RCC 7860 (cell line): Measurements from ENCODE around the gene RPF1.
A peak's percentile ranks its signal among the peaks of the same experiment; 100 is the strongest.
"Not testable (repeated sequence)": the region's sequence is repeated elsewhere in the genome, so short reads cannot be mapped to it uniquely, and the experiment has no call there.

ENCODE experiments used
- DNase-seq: peaks from one replicate; pipeline ENCODE4 v3.0.0-alpha.2; 2015; ENCODE audit warnings: low spot score
- FAIRE-seq: peaks from 2 replicates; lab custom pipeline; 2012; peaks lifted over from hg19 to GRCh38; lab: Jason Lieb, UNC

Gene RPF1

DNA sequence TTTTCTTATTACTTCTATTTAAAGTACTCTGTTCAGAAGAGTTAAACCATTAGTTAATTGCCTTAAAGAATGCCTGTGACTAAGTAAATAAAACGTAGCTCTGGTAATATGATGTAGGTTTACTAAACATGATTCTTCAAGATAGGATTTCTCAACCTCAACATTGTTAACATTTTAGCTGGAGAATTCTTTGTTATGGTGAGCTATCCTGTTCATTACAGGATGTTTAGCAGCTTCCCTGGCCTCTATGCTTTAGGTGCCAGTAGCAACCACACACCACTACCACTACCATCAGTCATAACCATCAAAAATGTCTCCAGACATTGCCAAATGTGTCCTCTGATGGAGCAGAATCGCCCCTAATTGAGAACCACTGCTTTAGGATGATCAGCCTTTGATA is 10.7 kb downstream of the RPF1 start:
- DNase-seq (no peak), FAIRE-seq (no peak)

DNA sequence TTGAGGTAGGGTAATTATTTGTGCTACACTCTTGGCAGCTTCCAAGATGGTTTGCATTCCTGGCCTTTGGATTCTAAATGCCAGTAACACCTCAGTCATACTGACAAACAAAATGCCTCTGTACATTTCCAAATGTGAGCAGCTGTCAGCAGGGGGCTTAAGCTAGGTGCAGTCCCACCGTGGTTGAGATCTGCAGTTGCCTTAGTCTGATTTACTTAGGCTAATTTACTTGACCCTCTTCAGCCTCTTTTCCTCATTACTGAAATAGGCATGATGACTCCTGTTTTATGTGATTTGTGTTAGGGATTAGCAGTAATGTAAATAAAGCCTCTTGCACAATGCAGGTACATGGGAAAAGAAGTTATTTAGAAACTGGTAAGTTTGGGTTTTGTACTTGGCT is 13.7 kb downstream of the RPF1 start:
- DNase-seq (no peak), FAIRE-seq (no peak)

DNA sequence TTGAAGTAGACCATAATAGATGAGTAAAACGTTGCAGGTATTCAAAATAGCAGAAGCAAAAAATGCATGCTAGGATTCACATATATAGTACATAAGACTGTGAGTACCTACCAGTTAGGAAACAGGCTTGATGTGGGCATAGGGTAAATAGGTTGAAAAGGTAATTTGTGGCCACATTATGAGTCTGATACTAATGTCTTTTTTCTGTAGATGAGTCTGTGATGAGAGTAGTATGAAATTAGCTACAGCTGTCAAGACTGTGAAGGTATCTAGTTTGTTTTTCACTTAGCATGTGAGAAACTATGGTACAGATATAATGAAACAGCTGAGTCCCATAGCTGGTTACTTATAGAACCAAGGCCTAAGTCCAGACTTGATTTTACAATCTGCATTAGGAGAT is 14.7 kb downstream of the RPF1 start:
- FAIRE-seq: no peak
- no peak for DNase-seq

DNA sequence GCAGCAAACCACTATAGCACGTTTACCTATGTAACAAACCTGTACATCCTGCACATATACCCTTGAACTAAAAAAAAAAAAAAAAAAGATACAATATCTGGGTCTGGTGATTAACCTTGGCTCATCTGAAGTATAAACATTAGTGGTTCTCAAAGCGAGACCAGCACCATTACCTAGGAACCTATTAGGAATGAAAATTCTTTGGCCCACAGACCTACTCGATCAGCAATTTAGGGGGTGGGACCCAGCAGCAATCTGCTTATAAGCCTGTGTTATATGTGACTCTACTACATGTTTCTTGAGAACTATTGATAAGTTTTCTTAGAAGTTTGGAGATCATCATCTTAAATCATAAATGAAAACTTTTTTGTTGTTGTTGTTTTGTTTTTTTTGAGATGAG is 17.4 kb downstream of the RPF1 start:
- DNase-seq: no peak
- no peak for FAIRE-seq

DNA sequence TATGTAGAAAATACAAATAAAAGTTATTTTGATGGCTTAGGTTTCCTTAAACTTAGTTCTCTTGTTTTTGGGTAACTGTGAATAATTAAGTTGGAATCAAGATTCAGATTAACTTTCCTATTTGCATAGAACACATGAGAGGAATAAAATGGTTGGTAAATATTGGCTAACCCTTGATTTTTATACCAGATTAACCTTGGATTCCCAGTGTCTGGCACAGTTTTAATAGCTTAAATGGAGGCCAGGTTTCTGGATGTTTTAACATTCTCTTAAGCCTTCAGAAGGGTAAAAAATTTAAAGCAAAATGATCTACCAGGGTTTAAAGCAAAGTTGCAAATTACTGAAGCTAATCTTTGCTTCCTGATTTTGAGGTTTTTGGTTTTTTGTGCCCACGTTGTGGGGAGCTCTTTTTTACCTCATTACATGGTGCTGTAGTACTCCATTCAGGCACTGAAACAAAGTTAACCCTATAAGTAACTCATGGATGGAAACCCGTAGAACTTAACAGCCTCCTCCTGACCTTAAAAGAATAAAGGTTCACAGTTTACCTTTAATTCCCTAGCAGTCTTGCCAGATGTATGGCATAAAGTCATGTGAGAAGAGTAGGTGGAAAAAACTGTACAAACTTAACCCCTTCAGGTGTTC is 18.7 kb downstream of the RPF1 start:
- FAIRE-seq (no peak), DNase-seq (no peak)

DNA sequence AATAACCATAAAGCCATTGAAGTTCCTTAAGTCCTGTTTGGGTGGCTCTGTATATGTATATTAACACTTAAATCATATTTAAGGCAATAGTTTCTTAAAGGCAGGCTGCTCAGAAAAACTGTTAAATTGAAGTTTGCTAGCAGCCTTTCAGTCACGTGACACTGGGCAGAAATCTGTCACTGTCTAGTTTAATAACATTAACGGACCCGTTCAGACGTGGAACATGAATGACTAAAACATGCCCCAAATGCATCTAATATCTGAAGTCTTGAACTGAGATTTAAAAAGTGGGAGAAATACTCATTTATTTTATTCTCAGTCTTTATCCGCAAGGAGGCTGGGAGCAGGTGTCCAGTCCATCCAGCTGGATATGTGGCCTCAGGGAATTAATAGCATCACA is 23.9 kb downstream of the RPF1 start:
- no peak for FAIRE-seq
- DNase-seq: no peak

DNA sequence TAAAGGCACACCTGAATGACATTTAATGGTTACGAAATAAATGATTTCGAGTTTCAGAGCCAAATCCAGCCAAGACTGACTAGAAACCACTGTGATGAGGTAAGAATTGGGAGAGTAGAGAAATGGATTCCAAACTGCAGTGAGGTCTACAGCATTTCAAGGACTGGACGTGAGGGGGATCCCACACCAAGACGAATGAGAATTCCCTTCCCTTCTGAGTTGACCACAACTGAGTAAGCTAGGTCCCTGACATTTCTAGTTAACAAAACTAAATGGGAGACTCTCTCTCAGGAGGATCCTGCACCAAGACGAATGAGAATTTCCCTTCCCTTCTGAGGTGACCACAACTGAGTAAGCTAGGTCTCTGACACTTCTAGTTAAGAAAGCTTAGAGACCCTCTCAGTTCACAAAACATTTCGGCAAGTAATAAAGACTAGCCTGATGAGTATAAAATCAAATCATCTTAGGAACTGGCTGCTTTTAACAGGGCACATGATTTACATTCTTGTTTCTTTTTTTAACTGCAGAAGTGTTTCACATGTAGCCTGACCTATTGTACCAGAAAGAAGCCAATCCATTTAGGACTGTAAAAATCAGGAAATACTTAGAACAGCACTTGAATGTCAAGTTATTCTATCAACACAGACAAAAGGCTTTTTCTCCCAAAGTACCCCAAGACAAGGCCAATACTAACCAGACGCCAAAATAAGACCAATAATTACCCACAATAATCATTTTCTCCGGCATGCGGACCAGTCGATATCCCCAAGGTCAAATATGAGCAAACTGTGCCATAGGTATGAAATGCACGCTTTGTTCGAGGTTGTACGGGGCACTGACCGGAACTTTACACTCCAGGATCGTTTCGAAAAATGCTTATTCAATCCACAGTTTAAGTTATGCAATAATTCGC is 25.8 kb downstream of the RPF1 start:
- peak; percentile 39 for DNase-seq
- FAIRE-seq: peak; percentile 45

DNA sequence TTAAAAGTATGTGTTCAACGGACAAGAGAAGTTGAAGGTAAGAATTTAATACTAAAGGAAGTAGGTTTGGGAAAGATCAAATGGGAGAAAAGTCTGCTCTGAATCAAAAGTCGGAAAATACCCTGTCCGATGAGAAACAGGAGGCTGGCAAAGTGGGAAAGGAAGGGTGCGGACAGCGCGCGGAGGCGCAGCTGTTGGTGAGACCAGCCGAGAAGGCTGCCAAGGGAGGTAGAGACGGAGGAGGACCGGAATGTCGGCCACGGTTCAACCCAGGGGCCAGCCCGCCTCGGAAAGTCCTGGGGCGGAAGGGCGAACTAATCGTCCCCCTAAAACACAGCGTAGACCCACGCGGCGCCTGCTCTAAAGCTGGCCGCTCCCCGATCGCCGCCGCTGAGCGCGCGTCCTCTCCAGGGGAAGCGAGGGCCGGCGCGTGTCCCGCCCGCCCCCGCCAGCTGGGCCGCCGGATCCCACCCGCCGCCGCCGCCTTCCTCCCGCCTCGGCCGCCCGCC is 26.5 kb downstream of the RPF1 start:
- no peak for FAIRE-seq
- DNase-seq: peak; percentile 23

DNA sequence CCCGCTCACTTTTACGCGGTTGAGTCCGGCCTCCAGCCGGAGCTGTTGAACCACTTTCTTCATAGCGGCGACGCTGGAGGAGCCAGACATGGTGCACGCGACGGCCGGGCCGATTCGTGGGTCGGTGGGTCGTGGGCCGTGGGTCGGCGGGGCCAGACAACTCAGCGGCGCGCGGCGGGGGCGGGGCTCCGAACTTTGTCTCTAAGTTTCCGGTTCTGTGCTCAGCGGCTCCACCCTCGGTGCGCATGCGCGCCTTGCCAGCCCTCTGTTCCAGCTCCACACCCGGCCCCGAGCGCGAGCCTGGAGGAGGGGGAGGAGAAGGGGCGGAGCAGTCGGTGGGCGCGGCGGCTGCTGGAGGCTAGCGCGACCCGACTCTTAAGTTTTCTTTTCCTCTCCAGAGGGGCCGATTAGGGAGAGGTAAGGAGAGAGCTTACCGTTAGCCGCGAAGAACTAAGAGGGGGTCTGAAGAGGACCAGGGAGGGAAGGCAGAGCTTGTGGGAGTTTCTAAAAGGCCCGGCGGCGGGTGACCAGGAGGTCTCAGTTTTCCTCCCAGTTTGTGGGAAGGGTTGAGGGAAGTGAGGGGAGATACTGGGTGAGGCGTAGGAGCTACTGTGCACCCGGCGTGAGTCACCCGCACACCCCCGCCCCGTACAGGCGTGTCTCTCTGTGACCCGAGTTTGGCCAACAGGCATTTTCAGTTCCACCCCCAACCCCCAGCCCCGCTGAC is 27.1 kb downstream of the RPF1 start, which contains the start of the genes GNG5 and SPATA1:
GNG5 (minus strand) TSS at position 580 of the 727 bp plus-strand sequence; CDS start at position 90, 490 bp downstream.
SPATA1 (plus strand) TSS at position 385 of the 727 bp plus-strand sequence. CDS start 9,974 bp downstream, outside the sequence.
- peak; percentile 91 for DNase-seq
- FAIRE-seq: no peak

DNA sequence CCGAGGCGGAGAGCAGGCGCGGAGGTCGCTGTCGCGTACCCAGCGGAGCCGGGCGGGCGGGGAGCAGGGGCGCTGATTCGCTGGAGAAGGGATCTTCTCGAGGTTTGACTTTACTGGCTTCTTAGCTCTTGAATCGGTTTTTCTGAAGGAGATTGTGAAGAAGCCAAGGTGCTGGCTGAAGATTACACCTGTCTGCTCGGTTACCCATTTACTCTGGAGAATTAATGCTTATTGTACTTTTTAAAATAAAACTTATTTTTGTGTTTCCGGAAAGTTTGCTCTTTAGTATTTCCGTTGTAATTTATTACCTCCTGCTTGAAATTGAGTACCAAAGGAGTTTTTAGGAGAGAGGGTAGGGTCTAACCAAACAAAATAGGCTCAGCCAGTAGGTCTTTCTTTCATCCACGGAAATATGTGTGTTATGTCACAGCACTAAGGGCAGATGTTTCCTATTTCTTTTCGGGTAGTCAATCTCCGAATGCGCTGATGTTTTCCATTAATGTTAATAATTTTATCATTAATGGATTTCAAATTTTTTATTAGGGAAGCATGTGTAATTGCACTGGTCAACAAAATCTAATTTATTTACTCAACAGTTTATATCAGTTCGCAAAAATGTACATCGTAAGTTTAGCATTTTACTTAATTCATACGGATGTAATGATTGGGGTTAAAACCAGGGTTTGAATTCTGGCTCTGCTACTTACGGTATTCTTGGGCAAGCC is 27.8 kb downstream of the RPF1 start:
- DNase-seq (no peak), FAIRE-seq (no peak)

DNA sequence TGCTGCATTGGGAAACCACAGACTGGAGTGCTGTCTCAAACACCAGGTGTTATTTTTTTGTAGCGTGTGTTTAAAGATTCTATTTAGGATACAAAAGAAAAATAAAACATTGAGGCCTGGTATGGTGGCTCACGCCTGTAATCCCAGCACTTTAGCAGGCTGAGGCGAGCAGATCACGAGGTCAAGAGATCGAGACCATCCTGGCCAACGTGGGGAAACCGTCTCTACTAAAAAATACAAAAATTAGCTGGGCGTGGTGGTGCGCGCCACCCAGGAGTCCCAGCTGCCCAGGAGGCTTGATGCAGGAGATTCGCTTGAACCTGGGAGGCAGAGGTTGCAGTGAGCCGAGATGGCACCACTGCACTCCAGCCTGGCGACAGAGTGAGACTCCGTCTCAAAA is 28.8 kb downstream of the RPF1 start:
- not testable (repeated sequence) for FAIRE-seq, DNase-seq

DNA sequence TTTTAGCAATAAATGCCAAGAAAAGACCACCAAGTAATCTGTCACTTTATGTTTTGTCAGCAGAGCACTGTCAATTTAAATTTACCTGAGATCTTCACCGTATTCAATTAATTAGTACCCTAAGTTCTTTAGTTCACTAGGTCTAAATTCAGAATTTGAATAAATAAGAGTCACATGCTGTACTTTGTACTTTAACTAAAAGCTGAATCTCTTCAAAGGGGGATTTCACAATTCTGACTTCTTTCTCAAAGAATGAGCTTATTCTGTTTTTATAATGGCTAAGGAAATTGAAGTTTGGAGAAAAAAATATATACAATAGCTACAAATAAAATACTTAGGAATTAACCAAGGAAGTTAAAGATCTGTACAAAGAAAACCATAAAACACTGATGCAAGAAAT is 29.4 kb downstream of the RPF1 start:
- FAIRE-seq: no peak
- DNase-seq: no peak

DNA sequence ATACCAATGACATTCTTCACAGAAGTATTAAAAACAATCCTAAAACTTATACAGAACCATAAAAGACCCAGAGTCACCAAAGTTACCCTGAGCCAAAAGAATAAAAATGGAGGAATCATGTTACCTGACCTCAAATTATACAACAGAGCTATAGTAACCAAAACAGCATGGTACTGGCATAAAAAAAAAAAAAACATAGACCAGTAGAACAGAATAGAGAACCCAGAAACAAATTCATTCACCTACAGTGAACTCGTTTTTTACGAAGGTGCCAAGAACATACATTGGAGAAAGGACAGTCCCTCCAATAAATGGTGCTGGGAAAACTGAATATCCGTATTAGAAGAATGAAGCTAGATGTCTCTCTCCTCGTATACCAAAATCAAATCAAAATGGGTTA is 30.0 kb downstream of the RPF1 start:
- no peak for FAIRE-seq
- no peak for DNase-seq

DNA sequence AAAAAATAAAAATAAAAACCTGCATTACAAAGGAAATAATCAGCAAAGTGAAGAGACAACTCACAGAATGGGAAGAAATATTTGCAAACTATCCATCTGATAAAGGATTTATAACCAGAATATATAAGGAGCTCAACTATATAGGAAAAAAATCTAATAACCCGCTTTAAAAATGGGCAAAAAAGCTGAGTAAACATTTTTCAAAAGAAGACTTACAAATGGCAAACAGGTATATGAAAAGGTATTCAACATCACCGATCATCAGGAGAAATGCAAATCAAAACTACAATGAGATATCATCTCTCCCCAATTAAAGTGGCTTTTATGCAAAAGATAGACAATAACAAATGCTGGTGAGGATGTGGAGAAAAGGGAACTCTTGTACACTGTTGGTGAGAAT is 31.1 kb downstream of the RPF1 start:
- FAIRE-seq (no peak), DNase-seq (no peak)

DNA sequence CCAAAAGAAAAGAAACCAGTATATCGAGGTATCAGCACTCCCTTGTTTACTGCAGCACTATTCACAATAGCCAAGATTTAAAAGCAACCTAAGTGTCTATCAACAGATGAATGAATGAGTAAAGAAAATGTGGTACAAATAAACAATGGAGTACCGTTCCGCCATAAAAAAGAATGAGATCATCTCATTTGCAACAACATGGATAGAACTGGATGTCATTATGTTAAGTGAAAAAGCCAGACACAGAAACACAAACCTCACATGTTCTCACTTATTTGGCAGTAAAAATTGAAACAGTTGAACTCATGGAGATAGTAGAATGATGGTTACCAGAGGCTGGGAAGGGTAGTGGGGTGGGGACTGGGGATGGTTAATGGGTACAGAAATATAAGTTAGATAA is 31.6 kb downstream of the RPF1 start:
- FAIRE-seq (no peak), DNase-seq (no peak)

DNA sequence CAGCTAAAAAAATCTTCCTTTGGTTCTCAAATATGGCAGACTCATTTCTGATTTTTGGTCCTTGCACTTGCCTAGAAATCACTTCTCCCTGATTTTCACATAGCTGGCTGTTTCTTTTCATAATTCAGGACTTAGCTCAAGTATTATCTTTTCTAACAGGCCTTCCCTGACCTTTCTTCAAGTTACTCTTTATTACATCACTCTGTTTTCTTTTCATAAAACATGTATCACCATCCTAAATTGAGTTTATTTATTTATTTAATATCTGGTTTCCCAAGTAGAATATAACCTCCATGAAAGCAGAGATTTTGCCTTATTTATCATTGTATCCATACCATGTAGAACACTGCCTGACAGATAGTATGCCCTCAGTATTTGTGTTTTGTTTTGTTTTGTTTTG is 45.5 kb downstream of the RPF1 start:
- DNase-seq (no peak), FAIRE-seq (no peak)

DNA sequence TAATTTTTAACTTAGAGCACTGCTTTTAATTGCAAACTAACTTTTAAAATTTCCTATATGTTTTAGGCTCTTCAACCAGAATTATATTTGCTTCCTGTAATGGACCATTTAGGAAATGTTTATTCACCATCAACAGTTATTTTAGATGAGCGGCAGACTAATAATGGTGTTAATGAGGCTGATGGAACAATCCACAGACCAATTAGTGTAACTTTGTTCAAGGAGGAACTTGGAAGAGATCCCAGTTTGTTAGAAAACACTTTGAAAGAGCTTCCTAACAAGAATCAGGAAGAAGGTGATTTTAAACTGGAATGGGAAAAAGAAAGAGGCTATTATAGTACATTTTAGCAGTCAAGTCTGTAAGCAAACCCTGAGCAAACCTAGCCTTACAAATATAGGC is 46.7 kb downstream of the RPF1 start:
- FAIRE-seq (no peak), DNase-seq (no peak)

DNA sequence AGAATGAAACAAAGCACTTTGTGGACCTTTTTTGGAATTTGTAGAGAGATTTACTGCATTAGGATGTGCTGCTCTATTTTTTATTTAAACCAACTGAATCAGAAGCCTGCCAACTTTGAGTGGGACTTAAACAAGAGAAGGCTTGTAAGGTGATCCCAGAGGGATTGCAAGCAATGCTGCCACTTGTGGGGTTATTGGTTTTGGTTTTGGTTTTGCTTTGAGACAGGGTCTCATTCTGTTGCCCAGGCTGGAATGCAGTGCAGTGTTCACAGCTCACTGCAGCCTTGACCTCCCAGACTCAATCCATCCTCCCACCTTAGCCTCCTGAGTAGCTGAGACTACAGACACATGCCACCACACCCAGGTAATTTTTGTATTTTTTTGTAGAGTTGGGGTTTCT is 59.5 kb downstream of the RPF1 start:
- no peak for DNase-seq
- FAIRE-seq: no peak

DNA sequence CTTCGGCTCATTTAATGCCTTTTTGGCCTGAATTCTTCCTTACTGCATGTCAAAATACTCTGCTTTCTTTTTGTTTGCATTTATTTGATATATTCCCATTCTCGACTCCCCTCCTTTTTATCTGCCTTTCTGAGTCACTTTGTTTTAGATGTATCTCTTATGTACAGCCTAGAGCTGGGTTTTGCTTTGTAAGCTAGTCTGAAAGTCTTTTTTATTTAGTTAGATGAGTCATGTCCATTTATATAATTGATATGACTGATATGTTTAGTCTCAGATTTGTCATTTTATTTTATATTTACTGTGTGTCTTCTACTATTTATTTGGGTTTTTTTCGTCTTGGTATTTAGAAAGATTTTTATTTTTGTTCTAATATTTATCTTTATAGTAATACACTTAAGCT is 60.9 kb downstream of the RPF1 start:
- peak; percentile 27 for FAIRE-seq
- no peak for DNase-seq

DNA sequence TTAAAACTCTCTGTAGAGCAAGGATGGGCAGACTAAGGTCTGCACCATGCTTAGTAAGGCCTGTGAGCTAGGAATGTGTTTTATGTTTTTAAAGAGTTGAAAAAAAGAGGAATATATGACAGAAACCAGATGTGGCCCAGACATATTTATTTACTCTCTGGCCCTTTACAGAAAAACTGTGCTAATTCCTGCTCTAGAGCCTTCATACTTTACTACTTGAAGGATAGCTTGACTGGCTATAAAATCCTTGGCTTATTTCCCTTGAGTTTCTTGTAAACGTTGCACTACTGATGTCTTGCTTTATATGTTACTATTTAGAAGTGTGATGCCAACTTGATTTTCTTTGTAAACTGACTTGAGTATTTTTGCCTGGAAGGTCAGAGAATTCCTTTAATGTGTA is 61.7 kb downstream of the RPF1 start:
- DNase-seq: no peak
- no peak for FAIRE-seq

DNA sequence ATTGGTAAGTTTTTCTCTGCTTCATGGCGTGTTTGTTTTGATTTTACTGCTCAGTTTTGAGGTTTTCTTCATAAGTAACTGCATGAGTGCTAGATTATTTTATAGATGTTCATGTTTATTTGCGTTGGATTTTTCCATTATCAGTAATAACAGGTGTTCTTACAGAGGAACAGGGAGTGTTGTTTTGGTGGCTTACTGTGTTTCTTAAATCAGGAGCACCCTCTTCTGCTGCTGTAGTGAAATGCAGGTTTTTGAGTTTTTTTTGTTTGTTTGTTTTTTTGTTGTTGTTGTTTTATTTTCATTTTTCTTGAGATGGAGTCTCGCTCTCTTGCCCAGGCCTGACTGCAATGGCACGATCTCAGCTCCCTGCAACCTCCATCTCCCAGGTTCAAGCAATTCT is 62.6 kb downstream of the RPF1 start:
- FAIRE-seq: no peak
- no peak for DNase-seq
